Adrenal gland (tissue), 12 donors: ENCODE measurements around the gene PARVB. TPM values are rescaled to one million over a fixed set of nuclear protein-coding genes. Genes with fewer than 3 reads are reported as not detected.

Experiments
- DNase-seq, 7 donors: peaks; one replicate each; pipeline ENCODE4 v3.0.0-alpha.2; 2019 to 2020
- H3K27ac ChIP-seq, 5 donors: fragments of 200-600 bp; sonication (generic) in 4 of 5; 1 replicate in 3 of 5; 2 replicates in 2 of 5; pipeline versions ENCODE4 v1.5.1 to v1.8.0; 2016 to 2020; ENCODE audit warnings: mild to moderate bottlenecking in 1 of 5
- H3K27me3 ChIP-seq: fragments of 200-600 bp; 2 replicates; pipeline ENCODE4 v1.8.0; 2021
- H3K36me3 ChIP-seq, 2 donors: fragments of 200-600 bp; replicated peaks in 1 of 2; 1 replicate in 1 of 2; 2 replicates in 1 of 2; pipeline versions ENCODE4 v1.5.1 to v1.8.0; 2018 to 2022
- H3K4me1 ChIP-seq, 2 donors: fragments of 200-600 bp; replicated peaks in 1 of 2; 1 replicate in 1 of 2; 2 replicates in 1 of 2; pipeline versions ENCODE4 v1.5.1 to v1.8.0; 2018 to 2021
- H3K4me3 ChIP-seq, 4 donors: fragments of 200-600 bp; sonication (generic) in 3 of 4; one replicate each; pipeline ENCODE4 v1.5.1; 2016 to 2018
- H3K9me3 ChIP-seq, 3 donors: fragments of 200-600 bp; sonication (generic) in 1 of 3; replicated peaks in 1 of 3; 1 replicate in 2 of 3; 2 replicates in 1 of 3; pipeline versions ENCODE4 v1.5.1 to v1.8.0; 2016 to 2021
- POLR2A ChIP-seq, 2 donors: fragments of 450-650 bp; IDR thresholded peaks; one replicate each; pipeline ENCODE4 v1.6.1; 2017; ENCODE audit warnings: antibody characterized with exemption in 2 of 2, mild to moderate bottlenecking in 2 of 2, moderate library complexity in 1 of 2
- WGBS, 4 donors: extraction: QIAGEN DNeasy Blood & Tissue Kit in 2 of 4; methylation state at CpG; one replicate each; pipeline versions ENCODE4 v1.1.5 to v1.1.7; 2013 to 2017; 5-methylcytosine and 5-hydroxymethylcytosine counted together
- intact Hi-C, 2 donors: fragments of 100-400 bp; cut with DNase I; formaldehyde crosslinking; loops; one replicate each; pipeline versions ENCODE4 v1.14.1 to v1.15.0; 2022 to 2023
- polyA plus RNA-seq, 3 donors: library from polyadenylated mRNA; stranded (reverse); fragments of 200-250 nt in 2 of 3; fragments of 350-450 nt in 1 of 3; fragmentation: Illumina TruSeq in 1 of 3; extraction: RNeasy Lipid Tissue Mini Kit (QIAGEN cat#74804) in 1 of 3; gene quantifications; one replicate each; pipeline ENCODE4 v1.2.3, GENCODE V29; 2013 to 2014
- total RNA-seq, 9 donors: library from RNA; depleted of rRNA in 4 of 9; stranded (reverse); fragments of >200 nt in 4 of 9; fragments of 120-200 nt in 1 of 9; fragmentation: NEBNext Ultra II Directional in 1 of 9; extraction: Animal tissue kit (Norgen Biotek cat#: 25700) in 1 of 9; gene quantifications; one replicate each; pipeline versions ENCODE4 v1.1.0 to v1.2.4, GENCODE V29; 2013 to 2023
- TF ChIP-seq, protein P1 (sequence below), 6 experiments: fragments of 450-650 bp in 4 of 6; fragments of 200-600 bp in 2 of 6; sonication (generic) in 1 of 6; IDR thresholded peaks; 1 replicate in 5 of 6; 2 replicates in 1 of 6; pipeline versions ENCODE4 v1.5.1 to v1.8.0; 2016 to 2021; ENCODE audit warnings: antibody characterized with exemption in 6 of 6, mild to moderate bottlenecking in 2 of 6, moderate library complexity in 1 of 6
- donor health status: healthy with polysubstance abuse.
- donor health status: Bipolar disorder and iron deficiency.
- donor health status: DM: yes; HTN: yes; CAD: no.
- donor health status: DM: no; HTN: no; CAD: no.
- donor health status: DM: no; HTN: no; CAD: no.
- donor health status: DM: yes; HTN: yes; CAD: no.

PARVB gene
- total and polyA plus RNA-seq, 12 donors, result 16.9 to 77.6 (median 45.9) TPM

DNA sequence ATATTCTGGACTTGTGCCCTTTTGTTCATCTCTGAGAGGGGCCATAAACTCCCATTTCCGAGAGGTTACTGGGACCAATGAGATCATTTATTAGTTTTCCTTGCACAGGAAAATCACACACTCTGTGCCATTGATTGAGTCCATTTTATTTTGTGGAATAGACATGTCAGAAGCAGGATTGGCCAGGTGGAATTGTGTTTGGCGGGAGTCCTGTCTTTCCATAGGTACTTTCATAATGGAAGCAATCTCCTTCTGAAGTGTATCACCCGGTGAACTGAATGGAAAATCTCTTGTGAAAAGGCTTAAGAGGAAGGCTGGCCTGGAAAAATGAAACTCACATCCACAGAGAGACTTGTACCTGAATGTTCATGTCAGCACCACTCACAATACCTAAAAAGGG is 93.6 kb downstream of the PARVB start:
- no peak for TF ChIP-seq POLR2A (IDR thresholded peaks at IDR 0.05)
- TF ChIP-seq, protein P1, sequence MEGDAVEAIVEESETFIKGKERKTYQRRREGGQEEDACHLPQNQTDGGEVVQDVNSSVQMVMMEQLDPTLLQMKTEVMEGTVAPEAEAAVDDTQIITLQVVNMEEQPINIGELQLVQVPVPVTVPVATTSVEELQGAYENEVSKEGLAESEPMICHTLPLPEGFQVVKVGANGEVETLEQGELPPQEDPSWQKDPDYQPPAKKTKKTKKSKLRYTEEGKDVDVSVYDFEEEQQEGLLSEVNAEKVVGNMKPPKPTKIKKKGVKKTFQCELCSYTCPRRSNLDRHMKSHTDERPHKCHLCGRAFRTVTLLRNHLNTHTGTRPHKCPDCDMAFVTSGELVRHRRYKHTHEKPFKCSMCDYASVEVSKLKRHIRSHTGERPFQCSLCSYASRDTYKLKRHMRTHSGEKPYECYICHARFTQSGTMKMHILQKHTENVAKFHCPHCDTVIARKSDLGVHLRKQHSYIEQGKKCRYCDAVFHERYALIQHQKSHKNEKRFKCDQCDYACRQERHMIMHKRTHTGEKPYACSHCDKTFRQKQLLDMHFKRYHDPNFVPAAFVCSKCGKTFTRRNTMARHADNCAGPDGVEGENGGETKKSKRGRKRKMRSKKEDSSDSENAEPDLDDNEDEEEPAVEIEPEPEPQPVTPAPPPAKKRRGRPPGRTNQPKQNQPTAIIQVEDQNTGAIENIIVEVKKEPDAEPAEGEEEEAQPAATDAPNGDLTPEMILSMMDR (IDR thresholded peaks at IDR 0.05), result no peak
- no peak overlapping the region for H3K4me3 ChIP-seq
- H3K27me3 ChIP-seq, result no peaks in the 10 kb centered on the region
- intact Hi-C loops, result no loop called here
- no peak overlapping the region for H3K27ac ChIP-seq
- DNase-seq, result no peak
- H3K4me1 ChIP-seq, result no peaks in the 10 kb centered on the region
- no peaks in the 10 kb centered on the region for H3K36me3 ChIP-seq
- WGBS, 4 donors, result 65 to 86% (median 71%) methylated on average over 3 of the region's 3 CpGs
- H3K9me3 ChIP-seq, result no peaks in the 10 kb centered on the region

DNA sequence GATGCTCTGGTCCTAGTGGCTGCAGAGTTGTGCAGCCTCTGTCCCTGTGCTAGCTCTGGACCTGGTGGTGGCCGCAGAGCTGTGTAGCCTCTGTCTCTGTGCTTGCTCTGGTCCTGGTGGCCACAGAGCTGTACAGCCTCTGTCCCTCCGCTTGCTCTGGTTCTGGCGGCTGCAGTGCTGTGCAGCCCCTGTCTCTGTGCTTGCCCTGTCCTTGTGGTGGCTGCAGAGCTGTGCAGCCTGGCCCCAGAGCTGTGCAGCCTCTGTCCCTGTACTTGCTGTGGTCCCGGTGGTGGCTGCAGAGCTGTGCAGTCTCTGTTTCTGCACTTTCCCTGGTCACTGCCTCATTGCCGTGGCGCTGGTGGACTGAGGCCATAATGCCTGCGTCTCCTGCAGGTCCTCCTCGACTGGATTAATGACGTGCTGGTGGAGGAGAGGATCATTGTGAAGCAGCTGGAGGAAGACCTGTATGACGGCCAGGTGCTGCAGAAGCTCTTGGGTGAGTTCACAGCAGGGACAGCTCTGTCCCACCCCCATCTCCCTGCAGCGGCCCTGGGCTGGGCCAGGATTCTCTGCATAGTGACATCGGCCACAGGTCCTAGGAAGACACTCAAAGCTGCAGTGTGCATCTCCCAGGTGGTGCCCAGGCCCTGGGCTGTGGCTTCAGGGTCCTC is 94.7 kb downstream of the PARVB start:
- 83 to 89% (median 84%) methylated on average over 7 to 12 of the region's 12 CpGs for WGBS, 4 donors
- Histone ChIP-seq H3K4me3 (no peak overlapping the region), H3K27me3 (no peaks in the 10 kb centered on the region), H3K4me1 (no peaks in the 10 kb centered on the region), H3K27ac (no peak overlapping the region), H3K36me3 (no peaks in the 10 kb centered on the region), H3K9me3 (no peaks in the 10 kb centered on the region)
- intact Hi-C loops, result no loop called here
- no peak for TF ChIP-seq POLR2A (IDR thresholded peaks at IDR 0.05)
- TF ChIP-seq, protein P1 (IDR thresholded peaks at IDR 0.05), result no peak
- no peak for DNase-seq

DNA sequence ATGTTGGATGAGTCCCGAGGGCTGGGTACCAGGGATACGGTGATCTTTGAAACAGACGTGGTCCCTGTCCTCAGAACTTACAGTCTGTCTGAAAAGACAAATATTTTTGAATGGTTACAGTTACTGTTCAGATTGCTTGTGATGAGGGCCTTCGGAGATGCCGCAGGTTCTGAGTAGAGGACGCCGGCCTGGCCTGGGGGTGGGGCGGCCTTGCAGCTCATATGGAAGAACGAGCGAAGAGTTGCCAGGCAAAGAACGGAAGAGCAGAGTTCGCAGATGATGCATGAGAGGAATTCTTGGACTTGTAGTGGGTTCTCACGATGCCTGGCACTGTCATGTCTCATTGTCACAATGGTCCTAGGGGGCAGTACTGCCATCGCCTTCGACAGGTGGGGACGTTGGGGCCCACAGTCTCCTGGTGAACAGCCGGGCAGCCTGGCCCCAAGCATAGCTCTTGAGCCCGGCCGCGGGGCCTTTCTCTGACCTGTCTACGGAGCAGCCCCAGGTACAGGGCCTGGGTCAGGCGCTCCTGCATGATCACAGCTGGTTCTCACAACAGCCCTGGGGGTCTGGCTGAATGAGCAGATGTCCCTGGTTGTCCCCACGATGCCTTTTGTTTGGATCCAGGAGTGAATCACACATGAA is 95.7 kb downstream of the PARVB start:
- intact Hi-C loops, result no loop called here
- Histone ChIP-seq H3K36me3 (no peaks in the 10 kb centered on the region), H3K4me1 (no peaks in the 10 kb centered on the region), H3K9me3 (no peaks in the 10 kb centered on the region), H3K27ac (no peak overlapping the region), H3K27me3 (no peaks in the 10 kb centered on the region), H3K4me3 (no peak overlapping the region)
- TF ChIP-seq, protein P1 (IDR thresholded peaks at IDR 0.05), result no peak
- DNase-seq, result no peak
- 89 to 92% (median 90%) methylated on average over 18 to 23 of the region's 23 CpGs for WGBS, 4 donors

DNA sequence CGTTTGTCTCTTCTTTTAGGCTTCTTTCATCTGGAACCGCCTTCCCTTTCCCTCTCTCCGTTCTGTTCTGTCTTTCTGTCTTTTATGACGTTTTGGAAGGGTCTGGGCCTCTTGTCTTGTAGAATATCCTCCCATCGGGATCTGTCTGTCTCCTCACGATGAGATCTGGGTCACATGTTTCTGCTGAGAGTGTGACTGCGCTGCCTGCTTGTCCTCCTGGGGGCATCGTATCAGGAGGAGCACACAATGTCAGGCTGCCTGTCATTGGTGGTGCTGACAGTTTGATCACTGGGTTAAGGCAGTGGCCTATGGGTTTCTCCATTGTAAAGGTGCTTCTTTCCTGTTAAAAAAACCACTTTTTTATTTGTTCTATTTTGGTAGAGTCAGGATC is 96.2 kb downstream of the PARVB start:
- no peaks in the 10 kb centered on the region for H3K4me1 ChIP-seq
- no peaks in the 10 kb centered on the region for H3K36me3 ChIP-seq
- 87 to 93% (median 90%) methylated on average over 8 of the region's 8 CpGs for WGBS, 4 donors
- no peak for DNase-seq
- H3K4me3 ChIP-seq, result no peak overlapping the region
- no peaks in the 10 kb centered on the region for H3K27me3 ChIP-seq
- intact Hi-C loops, result no loop called here
- no peaks in the 10 kb centered on the region for H3K9me3 ChIP-seq
- TF ChIP-seq, protein P1 (IDR thresholded peaks at IDR 0.05), result no peak
- no peak for TF ChIP-seq POLR2A (IDR thresholded peaks at IDR 0.05)
- H3K27ac ChIP-seq, result no peak overlapping the region
